Cardiac muscle cell (in vitro differentiated cells and primary cell): ENCODE results near the gene SV2B. TPM values are rescaled to one million over a fixed set of nuclear protein-coding genes. Genes with fewer than 3 reads are reported as not detected.

Experiments
- DNase-seq, 2 donors: peaks; one replicate each; pipeline versions ENCODE4 v3.0.0 to v3.0.0-alpha.2; 2010 to 2017; ENCODE audit warnings: low read depth in 1 of 2, low spot score in 1 of 2
- H3K27ac ChIP-seq: fragments of 200-600 bp; sonication (generic); 2 replicates; pipeline ENCODE4 v1.5.1; 2016
- H3K27me3 ChIP-seq: fragments of 200-600 bp; sonication (generic); 2 replicates; pipeline ENCODE4 v1.6.0; 2016; ENCODE audit warnings: control low read depth
- H3K36me3 ChIP-seq: fragments of 200-600 bp; sonication (generic); 2 replicates; pipeline ENCODE4 v1.5.1; 2016; ENCODE audit warnings: control low read depth
- H3K4me1 ChIP-seq: fragments of 200-600 bp; sonication (generic); 2 replicates; pipeline ENCODE4 v1.8.1; 2017; ENCODE audit warnings: low read depth, mild to moderate bottlenecking, mixed run types
- H3K4me3 ChIP-seq: fragments of 200-600 bp; sonication (generic); 2 replicates; pipeline ENCODE4 v1.5.1; 2016; ENCODE audit warnings: mild to moderate bottlenecking
- H3K9me3 ChIP-seq: fragments of 200-600 bp; sonication (generic); 2 replicates; pipeline ENCODE4 v1.5.1; 2017; ENCODE audit warnings: low read depth, mild to moderate bottlenecking, control low read depth
- CTCF ChIP-seq: IDR thresholded peaks from 2 replicates; pipeline ENCODE4 v1.5.1; 2012; ENCODE audit warnings: low read depth, mild to moderate bottlenecking, low read length
- polyA plus RNA-seq: library from polyadenylated mRNA; unstranded; fragments of >200 nt; fragmentation: Nextera tagmentation; extraction: Ambion mirVana; gene quantifications from 2 replicates; pipeline ENCODE4 v1.2.1, GENCODE V29; 2016
- total RNA-seq: library from RNA; depleted of rRNA; stranded (reverse); fragments of >200 nt; gene quantifications from 2 replicates; pipeline ENCODE4 v1.2.3, GENCODE V29; 2016

SV2B gene
- total and polyA plus RNA-seq, 2 experiments from 2014 or later = 0.03 to 0.32 TPM

GRCh38 chr15:91264651-91265351 lies 164.7 kb downstream of the SV2B start:
- no peak for DNase-seq
- Histone ChIP-seq H3K27ac (no peak overlapping the region), H3K4me1 (no peaks in the 10 kb centered on the region), H3K4me3 (no peak overlapping the region), H3K27me3 (peaks cover 14% of the 10 kb centered on the region), H3K9me3 (no peaks in the 10 kb centered on the region), H3K36me3 (no peaks in the 10 kb centered on the region)
- TF ChIP-seq CTCF = no peak

GRCh38 chr15:91265416-91265940 lies 165.4 kb downstream of the SV2B start:
- no peak overlapping the region for H3K27ac ChIP-seq
- no peak for TF ChIP-seq CTCF
- H3K4me3 ChIP-seq = no peak overlapping the region
- no peaks in the 10 kb centered on the region for H3K36me3 ChIP-seq
- H3K4me1 ChIP-seq = no peaks in the 10 kb centered on the region
- no peak for DNase-seq
- H3K9me3 ChIP-seq = no peaks in the 10 kb centered on the region
- peaks cover 21% of the 10 kb centered on the region for H3K27me3 ChIP-seq

- Histone ChIP-seq H3K36me3 (no peaks in the 10 kb centered on the region), H3K9me3 (no peaks in the 10 kb centered on the region), H3K27ac (no peak overlapping the region), H3K27me3 (peaks cover 24% of the 10 kb centered on the region), H3K4me3 (no peak overlapping the region), H3K4me1 (no peaks in the 10 kb centered on the region)
- TF ChIP-seq CTCF = peak; percentile 29
- no peak for DNase-seq
Measured at GRCh38 chr15:91268510-91268909, 168.5 kb downstream of the SV2B start.

GRCh38 chr15:91270747-91271146 lies 170.7 kb downstream of the SV2B start:
- Histone ChIP-seq H3K36me3 (no peaks in the 10 kb centered on the region), H3K4me1 (no peaks in the 10 kb centered on the region), H3K4me3 (no peak overlapping the region), H3K27ac (no peak overlapping the region), H3K27me3 (peaks cover 25% of the 10 kb centered on the region), H3K9me3 (no peaks in the 10 kb centered on the region)
- no peak for TF ChIP-seq CTCF
- no peak for DNase-seq

GRCh38 chr15:91271565-91272153 lies 171.6 kb downstream of the SV2B start:
- Histone ChIP-seq H3K36me3 (no peaks in the 10 kb centered on the region), H3K27me3 (peaks cover 25% of the 10 kb centered on the region), H3K4me3 (no peak overlapping the region), H3K9me3 (no peaks in the 10 kb centered on the region), H3K27ac (no peak overlapping the region), H3K4me1 (no peaks in the 10 kb centered on the region)
- DNase-seq = peak; percentile 74 to 78
- peak; percentile 80 for TF ChIP-seq CTCF
